AG10803 (cell line): ENCODE data around the gene CNFN.
A peak's percentile ranks its signal among the peaks of the same experiment; 100 is the strongest.

Experiments
- DNase-seq: peaks from one replicate; pipeline ENCODE4 v3.0.0; 2010; ENCODE audit warnings: low read depth
- H3K4me3 ChIP-seq: 2 replicates; pipeline ENCODE4 v1.5.1; 2011; ENCODE audit warnings: mild to moderate bottlenecking, low read length, control low read depth
- CTCF ChIP-seq: conservative IDR thresholded peaks from 2 replicates; pipeline ENCODE4 v1.5.1; 2011; ENCODE audit warnings: mild to moderate bottlenecking, low read length, control low read depth, inconsistent platforms

Gene CNFN

GRCh38 chr19:42426643-42427042 lies 36.5 kb upstream of the CNFN start:
- DNase-seq, result no peak
- no peak overlapping the region for H3K4me3 ChIP-seq
- no peak for TF ChIP-seq CTCF

- no peak overlapping the region for H3K4me3 ChIP-seq
- DNase-seq, result no peak
- TF ChIP-seq CTCF, result no peak
Observed at GRCh38 chr19:42424712-42425131, 34.6 kb upstream of the CNFN start.

GRCh38 chr19:42424345-42424707 lies 34.2 kb upstream of the CNFN start:
- no peak for TF ChIP-seq CTCF
- no peak overlapping the region; the same call in 1 of the 2 replicates for H3K4me3 ChIP-seq
- DNase-seq, result no peak

- peak; percentile 90 for DNase-seq
- H3K4me3 ChIP-seq, result peak overlapping the region; percentile 67
- no peak for TF ChIP-seq CTCF
Observed at GRCh38 chr19:42423462-42424344, 33.6 kb upstream of the CNFN start.

- DNase-seq, result no peak
- H3K4me3 ChIP-seq, result peak overlapping the region; percentile 67
- TF ChIP-seq CTCF, result no peak
Observed at GRCh38 chr19:42422901-42423461, 32.9 kb upstream of the CNFN start.

- DNase-seq, result no peak
- no peak for TF ChIP-seq CTCF
- H3K4me3 ChIP-seq, result peak overlapping the region; percentile 67
Observed at GRCh38 chr19:42422092-42422900, 32.2 kb upstream of the CNFN start.
